CD4-positive, alpha-beta memory T cell (primary cell): ENCODE results near the gene VWA5B2. TPM values are rescaled to one million over a fixed set of nuclear protein-coding genes. Genes with fewer than 3 reads are reported as not detected.

ENCODE experiments used
- CTCF ChIA-PET: fragments of 350-600 bp; sonication (Branson Sonifier 250); formaldehyde crosslinking; loops from one replicate; lab custom pipeline; 2021; ENCODE audit warnings: inconsistent platforms; ENCODE audit not compliant: partially characterized antibody; lab: Charles Lee
- POLR2A ChIA-PET: fragments of 350-600 bp; sonication (Branson Sonifier 250); formaldehyde crosslinking; loops from one replicate; lab custom pipeline; 2021; ENCODE audit not compliant: partially characterized antibody; lab: Charles Lee
- DNase-seq, 5 donors: peaks; one replicate each; pipeline versions ENCODE4 v3.0.0 to v3.0.0-alpha.2; 2020 to 2022; ENCODE audit warnings: mixed read lengths in 1 of 5
- H3K27ac ChIP-seq: one replicate; pipeline ENCODE4 v1.7.0; 2013; ENCODE audit warnings: low read depth, low read length
- H3K27me3 ChIP-seq: 2 replicates; pipeline ENCODE4 v1.7.0; 2013; ENCODE audit warnings: mild to moderate bottlenecking, low read length, moderate library complexity; ENCODE audit not compliant: insufficient read depth
- H3K36me3 ChIP-seq: 2 replicates; pipeline ENCODE4 v1.7.0; 2013; ENCODE audit warnings: mild to moderate bottlenecking, low read length, moderate library complexity; ENCODE audit not compliant: insufficient read depth
- H3K4me1 ChIP-seq: 2 replicates; pipeline ENCODE4 v1.7.0; 2013; ENCODE audit warnings: mild to moderate bottlenecking, low read length, moderate library complexity; ENCODE audit not compliant: insufficient read depth
- H3K4me3 ChIP-seq, 2 donors: one replicate each; pipeline ENCODE4 v1.7.0; 2013; ENCODE audit warnings: low read length in 2 of 2, mild to moderate bottlenecking in 1 of 2
- H3K9me3 ChIP-seq, 2 donors: one replicate each; pipeline ENCODE4 v1.7.0; 2013; ENCODE audit warnings: low read length in 2 of 2, control low read depth in 1 of 2; ENCODE audit not compliant: control insufficient read depth in 1 of 2
- H3K27ac Mint-ChIP-seq, 7 donors: one replicate each; pipeline ENCODE4 v1.8.0; 2020 to 2021; ENCODE audit warnings: mixed read lengths in 7 of 7, mild to moderate bottlenecking in 6 of 7, inconsistent platforms in 3 of 7, moderate library complexity in 3 of 7
- H3K27me3 Mint-ChIP-seq, 2 donors: one replicate each; pipeline ENCODE4 v1.8.0; 2020 to 2021; ENCODE audit warnings: mixed read lengths in 2 of 2
- H3K36me3 Mint-ChIP-seq, 2 donors: one replicate each; pipeline ENCODE4 v1.8.0; 2020 to 2021; ENCODE audit warnings: mixed read lengths in 2 of 2, inconsistent platforms in 1 of 2, mild to moderate bottlenecking in 1 of 2
- H3K4me1 Mint-ChIP-seq, 4 donors: one replicate each; pipeline ENCODE4 v1.8.0; 2020 to 2021; ENCODE audit warnings: mixed read lengths in 4 of 4, mild to moderate bottlenecking in 1 of 4
- H3K4me3 Mint-ChIP-seq, 8 donors: one replicate each; pipeline ENCODE4 v1.8.0; 2020 to 2021; ENCODE audit warnings: mixed read lengths in 8 of 8, mild to moderate bottlenecking in 7 of 8, moderate library complexity in 6 of 8, inconsistent platforms in 3 of 8
- H3K9me3 Mint-ChIP-seq, 8 donors: one replicate each; pipeline ENCODE4 v1.8.0; 2020 to 2021; ENCODE audit warnings: mixed read lengths in 8 of 8, mild to moderate bottlenecking in 5 of 8, inconsistent platforms in 3 of 8, moderate library complexity in 1 of 8
- intact Hi-C: fragments of 100-400 bp; cut with micrococcal nuclease; formaldehyde crosslinking; loops from one replicate; pipeline ENCODE4 v1.15.1; 2023
- microRNA-seq: library from miRNA; unstranded; fragments of <30 nt; microRNA quantifications from one replicate; pipeline ENCODE4 v1.2.0, GENCODE V29; 2021; ENCODE audit warnings: borderline replicate concordance, borderline number of aligned reads, borderline microRNAs expressed, mixed read lengths
- polyA plus RNA-seq, 2 donors: library from polyadenylated mRNA; unstranded; fragments of 300-500 nt; fragmentation: Illumina TruSeq; gene quantifications; one replicate each; pipeline ENCODE4 v1.2.3, GENCODE V29; 2021
- total RNA-seq, 2 experiments: library from RNA; stranded (reverse); gene quantifications; one replicate each; pipeline ENCODE4 v1.2.3, GENCODE V29; 2021

The VWA5B2 gene
- total and polyA plus RNA-seq, 4 experiments from 2014 or later: 0.38 TPM; not detected in 3

DNA sequence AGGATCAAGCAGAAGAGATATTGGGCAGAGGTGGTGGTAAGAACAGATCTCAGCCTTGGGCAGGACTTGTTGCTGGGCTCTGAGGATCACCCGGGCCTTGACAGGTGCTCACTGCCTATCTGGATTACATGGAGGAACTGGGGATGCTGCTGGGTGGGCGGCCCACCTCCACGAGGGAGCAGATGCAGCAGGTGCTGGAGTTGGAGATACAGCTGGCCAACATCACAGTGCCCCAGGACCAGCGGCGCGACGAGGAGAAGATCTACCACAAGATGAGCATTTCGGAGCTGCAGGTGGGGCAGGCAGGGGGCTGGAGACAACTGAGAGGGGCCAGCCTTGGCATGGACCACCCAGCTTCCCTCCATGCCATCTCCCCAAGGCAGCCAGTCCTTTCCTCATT, 54.3 kb downstream of the VWA5B2 start:
- ChIA-PET CTCF (interaction anchor here (1.0 to 4.0 kb wide), 2 partner anchors 11 to 56 kb away, joined by 3 to 21 read pairs; no protein-coding TSS in a partner anchor), POLR2A (interaction anchor here (0.6 kb wide), 1 partner anchor 37 kb away, joined by 4 read pairs; no protein-coding TSS in a partner anchor)
- H3K27ac ChIP-seq: no peak overlapping the region
- no peak for DNase-seq
- H3K9me3 Mint-ChIP-seq: peaks cover 0 to 2% (median 0%) of the 10 kb centered on the region in 8 donors
- H3K4me1 ChIP-seq: no peaks in the 10 kb centered on the region
- no peaks in the 10 kb centered on the region for H3K4me1 Mint-ChIP-seq
- no peak overlapping the region for H3K27ac Mint-ChIP-seq
- H3K36me3 Mint-ChIP-seq: no peaks in the 10 kb centered on the region
- no peak overlapping the region for H3K4me3 Mint-ChIP-seq
- H3K27me3 ChIP-seq: peaks cover 3% of the 10 kb centered on the region
- intact Hi-C loops: loop anchor here (1.0 kb wide), 1 partner anchor 56 kb away; no protein-coding TSS in a partner anchor
- H3K36me3 ChIP-seq: no peaks in the 10 kb centered on the region
- H3K27me3 Mint-ChIP-seq: peaks cover 6 to 18% of the 10 kb centered on the region in 2 donors
- no peak overlapping the region for H3K4me3 ChIP-seq
- no peaks in the 10 kb centered on the region for H3K9me3 ChIP-seq

DNA sequence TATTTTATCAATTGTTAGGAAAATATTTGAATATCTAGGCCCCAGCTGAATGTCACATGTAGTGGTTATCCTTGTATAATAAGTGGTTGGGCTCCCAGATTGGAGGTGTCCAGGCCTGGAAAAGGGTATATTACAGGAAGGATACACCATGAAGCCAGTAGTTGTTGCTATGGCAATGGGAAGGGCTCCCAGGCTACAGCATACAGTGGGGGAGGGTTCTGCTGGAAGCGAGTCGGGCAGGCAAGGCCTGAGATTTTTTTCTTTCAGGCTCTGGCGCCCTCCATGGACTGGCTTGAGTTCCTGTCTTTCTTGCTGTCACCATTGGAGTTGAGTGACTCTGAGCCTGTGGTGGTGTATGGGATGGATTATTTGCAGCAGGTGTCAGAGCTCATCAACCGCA, 55.3 kb downstream of the VWA5B2 start:
- Histone ChIP-seq H3K4me1 (no peaks in the 10 kb centered on the region), H3K36me3 (no peaks in the 10 kb centered on the region), H3K4me3 (no peak overlapping the region), H3K27ac (no peak overlapping the region), H3K9me3 (no peaks in the 10 kb centered on the region), H3K27me3 (peaks cover 3% of the 10 kb centered on the region)
- Mint-ChIP-seq H3K4me3 (peak overlapping the region in 1 of 8 donors; percentile 16), H3K4me1 (peaks cover 0 to 2% (median 0%) of the 10 kb centered on the region in 4 donors), H3K9me3 (peaks cover 0 to 2% (median 0%) of the 10 kb centered on the region in 8 donors), H3K27ac (no peak overlapping the region), H3K36me3 (no peaks in the 10 kb centered on the region), H3K27me3 (peaks cover 5 to 20% of the 10 kb centered on the region in 2 donors)
- intact Hi-C loops: loop anchor here (1.0 kb wide), 1 partner anchor 57 kb away; no protein-coding TSS in a partner anchor
- peak in 2 of 5 donors; percentile 12 to 14 for DNase-seq
- ChIA-PET CTCF (interaction anchor here (0.9 to 4.0 kb wide), 3 partner anchors 12 to 129 kb away, joined by 3 to 21 read pairs (median 3); partner anchors contain the start of gene DVL3), POLR2A (no interaction called here)

DNA sequence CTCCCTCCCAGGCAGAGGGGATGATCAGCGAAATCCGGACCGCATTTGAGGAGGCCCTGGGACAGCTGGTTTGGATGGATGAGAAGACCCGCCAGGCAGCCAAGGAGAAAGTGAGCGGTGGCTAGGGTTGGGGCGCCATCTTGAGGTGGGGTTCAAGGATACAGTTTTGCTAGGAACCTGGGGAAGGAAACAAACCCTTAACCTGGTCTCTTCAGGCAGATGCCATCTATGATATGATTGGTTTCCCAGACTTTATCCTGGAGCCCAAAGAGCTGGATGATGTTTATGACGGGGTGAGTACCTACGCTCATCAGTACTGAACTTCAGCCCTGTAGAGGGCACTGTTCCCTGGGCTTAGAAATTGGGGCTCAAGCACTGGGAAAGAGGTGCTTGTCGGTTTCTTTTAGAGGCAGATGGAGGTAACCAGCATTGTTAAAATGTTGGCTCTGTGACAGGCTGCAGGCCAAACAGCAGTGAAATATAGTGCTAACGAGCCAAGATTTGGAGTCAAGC, 60.1 kb downstream of the VWA5B2 start:
- no peak overlapping the region for H3K27ac ChIP-seq
- H3K36me3 ChIP-seq: no peaks in the 10 kb centered on the region
- DNase-seq: peak; percentile 40 to 57 (median 48)
- H3K4me3 ChIP-seq: no peak overlapping the region
- intact Hi-C loops: loop anchor here (1.0 kb wide), 3 partner anchors 62 to 394 kb away; no protein-coding TSS in a partner anchor
- H3K27me3 Mint-ChIP-seq: peaks cover 5 to 16% of the 10 kb centered on the region in 2 donors
- H3K4me1 ChIP-seq: no peaks in the 10 kb centered on the region
- ChIA-PET POLR2A (no interaction called here), CTCF (interaction anchor here (0.6 to 1.9 kb wide), 5 partner anchors 59 to 394 kb away, joined by 3 to 13 read pairs (median 5); no protein-coding TSS in a partner anchor)
- H3K27ac Mint-ChIP-seq: peak overlapping the region in 1 of 7 donors; percentile 57
- H3K36me3 Mint-ChIP-seq: no peaks in the 10 kb centered on the region
- H3K27me3 ChIP-seq: peaks cover 3% of the 10 kb centered on the region
- H3K4me3 Mint-ChIP-seq: no peak overlapping the region
- H3K4me1 Mint-ChIP-seq: peaks cover 0 to 2% (median 0%) of the 10 kb centered on the region in 4 donors
- no peaks in the 10 kb centered on the region for H3K9me3 ChIP-seq
- H3K9me3 Mint-ChIP-seq: peaks cover 0 to 2% (median 0%) of the 10 kb centered on the region in 8 donors

DNA sequence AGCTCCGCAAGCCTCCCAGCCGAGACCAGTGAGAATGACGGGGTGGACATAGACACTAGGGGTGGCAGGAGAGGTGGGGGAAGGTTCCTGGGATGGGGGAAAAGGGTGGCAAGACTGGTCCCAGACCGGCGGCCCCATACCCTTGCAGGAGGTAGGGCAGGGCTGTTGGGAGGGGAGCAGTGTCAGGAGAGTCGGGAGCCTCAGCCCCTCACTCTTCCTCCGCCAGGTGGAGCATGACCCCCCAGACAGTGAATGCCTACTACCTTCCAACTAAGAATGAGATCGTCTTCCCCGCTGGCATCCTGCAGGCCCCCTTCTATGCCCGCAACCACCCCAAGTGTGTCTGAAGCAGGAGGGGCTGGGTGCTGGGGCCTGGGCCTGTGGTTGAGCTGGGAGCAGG, 60.9 kb downstream of the VWA5B2 start:
- Histone ChIP-seq H3K9me3 (no peaks in the 10 kb centered on the region), H3K4me1 (no peaks in the 10 kb centered on the region), H3K27ac (no peak overlapping the region), H3K27me3 (peaks cover 3% of the 10 kb centered on the region), H3K4me3 (no peak overlapping the region), H3K36me3 (no peaks in the 10 kb centered on the region)
- Mint-ChIP-seq H3K36me3 (no peaks in the 10 kb centered on the region), H3K27ac (peak overlapping the region in 1 of 7 donors; percentile 64), H3K27me3 (peaks cover 5 to 13% of the 10 kb centered on the region in 2 donors), H3K4me1 (peaks cover 0 to 2% (median 0%) of the 10 kb centered on the region in 4 donors), H3K9me3 (peaks cover 0 to 2% (median 0%) of the 10 kb centered on the region in 8 donors), H3K4me3 (no peak overlapping the region)
- no peak for DNase-seq
- ChIA-PET POLR2A (no interaction called here), CTCF (interaction anchor here (1.4 to 1.9 kb wide), 2 partner anchors 8 to 63 kb away, joined by 3 to 13 read pairs; no protein-coding TSS in a partner anchor)
- intact Hi-C loops: no loop called here

DNA sequence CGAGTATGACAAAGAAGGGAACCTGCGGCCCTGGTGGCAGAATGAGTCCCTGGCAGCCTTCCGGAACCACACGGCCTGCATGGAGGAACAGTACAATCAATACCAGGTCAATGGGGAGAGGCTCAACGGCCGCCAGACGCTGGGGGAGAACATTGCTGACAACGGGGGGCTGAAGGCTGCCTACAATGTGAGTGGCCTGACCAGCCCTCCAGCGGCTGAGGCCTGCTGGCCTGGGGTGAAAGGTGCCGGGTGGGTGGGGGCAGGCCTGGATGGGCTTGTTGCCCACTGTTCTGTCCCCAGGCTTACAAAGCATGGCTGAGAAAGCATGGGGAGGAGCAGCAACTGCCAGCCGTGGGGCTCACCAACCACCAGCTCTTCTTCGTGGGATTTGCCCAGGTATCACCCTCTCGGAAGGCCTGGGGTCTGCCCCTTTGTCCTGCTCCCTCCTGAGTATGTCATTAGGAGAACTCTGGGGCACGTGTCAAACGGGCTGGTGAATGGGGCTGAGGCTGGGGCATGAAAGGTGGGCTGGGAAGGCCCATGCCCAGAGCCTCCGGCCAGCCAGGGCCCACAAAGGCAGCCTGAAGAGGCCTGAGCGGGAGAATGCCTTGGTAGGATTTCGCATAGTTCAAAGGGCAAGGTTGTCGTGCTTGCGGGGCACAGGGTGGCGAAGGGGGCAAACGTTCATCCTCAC, 61.8 kb downstream of the VWA5B2 start:
- Histone ChIP-seq H3K36me3 (no peaks in the 10 kb centered on the region), H3K27ac (no peak overlapping the region), H3K27me3 (no peaks in the 10 kb centered on the region), H3K9me3 (no peaks in the 10 kb centered on the region), H3K4me3 (no peak overlapping the region), H3K4me1 (no peaks in the 10 kb centered on the region)
- Mint-ChIP-seq H3K9me3 (peaks cover 0 to under 1% (median 0%) of the 10 kb centered on the region in 8 donors), H3K27ac (no peak overlapping the region), H3K27me3 (peaks cover 2 to 6% of the 10 kb centered on the region in 2 donors), H3K4me1 (peaks cover 0 to 2% (median 0%) of the 10 kb centered on the region in 4 donors), H3K4me3 (no peak overlapping the region), H3K36me3 (no peaks in the 10 kb centered on the region)
- ChIA-PET POLR2A (no interaction called here), CTCF (interaction anchor here (1.4 to 1.5 kb wide), 2 partner anchors 9 to 41 kb away, joined by 3 to 4 read pairs; partner anchors contain the start of gene EEF1AKMT4)
- intact Hi-C loops: no loop called here
- no peak for DNase-seq

Small RNA genes lying within 50 kb of the gene (microRNA-seq; reads per million reads assigned to microRNA genes)
- gene MIR1224: not detected

Other genes starting within 250 kb of the VWA5B2 start
- 10 to 100 TPM; 42.3 to 42.6 TPM for gene ABCC5, start 211.7 kb upstream of the VWA5B2 start, total RNA-seq
- 10 to 100 TPM in 1 of 2 donors, 1 to 10 TPM in 1; 9.1 to 12.3 TPM for gene ABCC5, start 211.7 kb upstream of the VWA5B2 start, polyA plus RNA-seq
- not detected for gene HTR3D, start 197.8 kb upstream of the VWA5B2 start, total RNA-seq
- not detected for gene HTR3D, start 197.8 kb upstream of the VWA5B2 start, polyA plus RNA-seq
- not detected for gene HTR3C, start 176.5 kb upstream of the VWA5B2 start, total RNA-seq
- not detected for gene HTR3C, start 176.5 kb upstream of the VWA5B2 start, polyA plus RNA-seq
- not detected for gene HTR3E, start 132.5 kb upstream of the VWA5B2 start, total RNA-seq
- gene HTR3E, start 132.5 kb upstream of the VWA5B2 start, polyA plus RNA-seq: not detected
- 10 to 100 TPM; 82.3 to 87.6 TPM for gene EIF2B5, start 94.2 kb upstream of the VWA5B2 start, total RNA-seq
- gene EIF2B5, start 94.2 kb upstream of the VWA5B2 start, polyA plus RNA-seq: 10 to 100 TPM; 59.6 to 69.4 TPM
- gene DVL3, start 74.2 kb upstream of the VWA5B2 start, total RNA-seq: 10 to 100 TPM; 43.3 to 46.4 TPM
- gene DVL3, start 74.2 kb upstream of the VWA5B2 start, polyA plus RNA-seq: 10 to 100 TPM in 1 of 2 donors, 1 to 10 TPM in 1; 3.0 to 14.1 TPM
- gene AP2M1, start 54.7 kb upstream of the VWA5B2 start, total RNA-seq: 100 to 1,000 TPM; 206 to 208 TPM
- gene AP2M1, start 54.7 kb upstream of the VWA5B2 start, polyA plus RNA-seq: 100 to 1,000 TPM; 254 to 312 TPM
- 100 to 1,000 TPM; 122 to 124 TPM for gene ABCF3, start 43.4 kb upstream of the VWA5B2 start, total RNA-seq
- gene ABCF3, start 43.4 kb upstream of the VWA5B2 start, polyA plus RNA-seq: 10 to 100 TPM; 32.0 to 55.1 TPM
- gene ALG3, start 19.4 kb downstream of the VWA5B2 start, total RNA-seq: 10 to 100 TPM; 37.5 to 40.6 TPM
- gene ALG3, start 19.4 kb downstream of the VWA5B2 start, polyA plus RNA-seq: 10 to 100 TPM; 56.5 to 67.8 TPM
- 1 to 10 TPM; 1.7 to 2.1 TPM for gene EEF1AKMT4, start 20.1 kb downstream of the VWA5B2 start, total RNA-seq
- gene EEF1AKMT4, start 20.1 kb downstream of the VWA5B2 start, polyA plus RNA-seq: 1 to 10 TPM; 3.8 to 4.6 TPM
- gene CAMK2N2, start 32.0 kb downstream of the VWA5B2 start, total RNA-seq: under 1 TPM in 1 of 2 experiments, not detected in 1; 0.25 TPM
- gene CAMK2N2, start 32.0 kb downstream of the VWA5B2 start, polyA plus RNA-seq: not detected
- not detected for gene ECE2, start 46.4 kb downstream of the VWA5B2 start, total RNA-seq
- gene ECE2, start 46.4 kb downstream of the VWA5B2 start, polyA plus RNA-seq: not detected
- gene PSMD2, start 69.7 kb downstream of the VWA5B2 start, total RNA-seq: 100 to 1,000 TPM; 148 to 154 TPM
- gene PSMD2, start 69.7 kb downstream of the VWA5B2 start, polyA plus RNA-seq: 100 to 1,000 TPM; 195 to 298 TPM
- 100 to 1,000 TPM; 236 to 246 TPM for gene EIF4G1, start 85.0 kb downstream of the VWA5B2 start, total RNA-seq
- 10 to 100 TPM in 1 of 2 donors, 1 to 10 TPM in 1; 3.6 to 51.1 TPM for gene EIF4G1, start 85.0 kb downstream of the VWA5B2 start, polyA plus RNA-seq
- gene FAM131A, start 108.0 kb downstream of the VWA5B2 start, total RNA-seq: 1 to 10 TPM; 9.0 to 10.0 TPM
- 1 to 10 TPM; 1.1 to 1.6 TPM for gene FAM131A, start 108.0 kb downstream of the VWA5B2 start, polyA plus RNA-seq
- gene CLCN2, start 132.0 kb downstream of the VWA5B2 start, total RNA-seq: 1 to 10 TPM; 3.8 to 5.4 TPM
- gene CLCN2, start 132.0 kb downstream of the VWA5B2 start, polyA plus RNA-seq: under 1 TPM; 0.24 to 0.29 TPM
- 10 to 100 TPM; 61.3 to 66.1 TPM for gene POLR2H, start 132.1 kb downstream of the VWA5B2 start, total RNA-seq
- gene POLR2H, start 132.1 kb downstream of the VWA5B2 start, polyA plus RNA-seq: 10 to 100 TPM; 56.6 to 58.8 TPM
- gene THPO, start 148.6 kb downstream of the VWA5B2 start, total RNA-seq: not detected
- gene THPO, start 148.6 kb downstream of the VWA5B2 start, polyA plus RNA-seq: not detected
- not detected for gene CHRD, start 150.5 kb downstream of the VWA5B2 start, total RNA-seq
- not detected for gene CHRD, start 150.5 kb downstream of the VWA5B2 start, polyA plus RNA-seq